ENCODE results near the gene PRR20G. TPM values are rescaled to one million over a fixed set of nuclear protein-coding genes. Genes with fewer than 3 reads are reported as not detected.

PRR20G gene
- polyA plus RNA-seq, 3 donors: not detected

GRCh38 chr3:127263037-127263436 lies 24.8 kb downstream of the PRR20G start:
- H3K36me3 Mint-ChIP-seq: no peaks in the 10 kb centered on the region
- Histone ChIP-seq H3K36me3 (replicated peaks in 1 of 2; ENCODE audit: control insufficient read depth in 1 of 2, insufficient read depth in 2 of 2, low read length in 2 of 2) (no peaks in the 10 kb centered on the region), H3K27ac (ENCODE audit: low read depth in 1 of 2, low read length in 2 of 2) (no peak overlapping the region), H3K4me1 (ENCODE audit: control insufficient read depth in 1 of 2, insufficient read depth in 2 of 2, low read length in 2 of 2) (no peaks in the 10 kb centered on the region), H3K9ac (ENCODE audit: insufficient read depth, low read length, poor library complexity, severe bottlenecking) (no peak overlapping the region), H3K27me3 (ENCODE audit: control insufficient read depth in 2 of 2, insufficient read depth in 2 of 2, low read length in 2 of 2) (no peaks in the 10 kb centered on the region), H2AFZ (ENCODE audit: insufficient read depth, low read depth, low read length, poor library complexity, severe bottlenecking) (no peak overlapping the region), H3K79me2 (ENCODE audit: insufficient read depth, low read length) (no peaks in the 10 kb centered on the region), H3K9me3 (replicated peaks in 1 of 2; ENCODE audit: control insufficient read depth in 1 of 2, insufficient read depth in 1 of 2, low read length in 2 of 2) (peaks cover 2 to 3% of the 10 kb centered on the region in 2 donors), H3K4me3 (replicated peaks in 1 of 3; ENCODE audit: low read depth in 2 of 3, low read length in 3 of 3) (no peak overlapping the region), H3K4me2 (replicated peaks; ENCODE audit: extremely low read depth, low read length, poor library complexity, severe bottlenecking) (no peak overlapping the region), H4K20me1 (ENCODE audit: insufficient read depth, low read length) (no peaks in the 10 kb centered on the region)
- H3K27ac Mint-ChIP-seq: no peak overlapping the region
- TF ChIP-seq CTCF (IDR thresholded peaks at IDR 0.05): no peak
- no peak overlapping the region for H3K4me3 Mint-ChIP-seq
- intact Hi-C loops (cut with micrococcal nuclease): no loop called here
- H3K9me3 Mint-ChIP-seq: peaks cover 0 to 4% (median under 1%) of the 10 kb centered on the region in 7 donors
- peaks cover 6 to 9% (median 7%) of the 10 kb centered on the region in 3 donors for H3K27me3 Mint-ChIP-seq (ENCODE audit: low read depth in 3 of 3)
- 93% methylated on average over 3 of the region's 4 CpGs for WGBS (ENCODE audit: insufficient coverage)
- DNase-seq: no peak
- H3K4me1 Mint-ChIP-seq: no peaks in the 10 kb centered on the region

GRCh38 chr3:127262533-127262932 lies 25.3 kb downstream of the PRR20G start:
- no peak overlapping the region for H3K9ac ChIP-seq (ENCODE audit: insufficient read depth, low read length, poor library complexity, severe bottlenecking)
- no peaks in the 10 kb centered on the region for H3K4me1 ChIP-seq (ENCODE audit: control insufficient read depth in 1 of 2, insufficient read depth in 2 of 2, low read length in 2 of 2)
- H4K20me1 ChIP-seq (ENCODE audit: insufficient read depth, low read length): no peaks in the 10 kb centered on the region
- Mint-ChIP-seq H3K36me3 (no peaks in the 10 kb centered on the region), H3K4me3 (no peak overlapping the region), H3K27ac (no peak overlapping the region), H3K9me3 (peaks cover 0 to 4% (median 0%) of the 10 kb centered on the region in 7 donors), H3K4me1 (no peaks in the 10 kb centered on the region), H3K27me3 (ENCODE audit: low read depth in 3 of 3) (peaks cover 6 to 9% (median 6%) of the 10 kb centered on the region in 3 donors)
- H3K27me3 ChIP-seq (ENCODE audit: control insufficient read depth in 2 of 2, insufficient read depth in 2 of 2, low read length in 2 of 2): no peaks in the 10 kb centered on the region
- H3K4me3 ChIP-seq (replicated peaks in 1 of 3; ENCODE audit: low read depth in 2 of 3, low read length in 3 of 3): no peak overlapping the region
- TF ChIP-seq CTCF (IDR thresholded peaks at IDR 0.05): no peak
- WGBS (ENCODE audit: insufficient coverage): 100% methylated on average over 2 of the region's 3 CpGs
- intact Hi-C loops (cut with micrococcal nuclease): no loop called here
- H3K36me3 ChIP-seq (replicated peaks in 1 of 2; ENCODE audit: control insufficient read depth in 1 of 2, insufficient read depth in 2 of 2, low read length in 2 of 2): no peaks in the 10 kb centered on the region
- DNase-seq: no peak
- H3K27ac ChIP-seq (ENCODE audit: low read depth in 1 of 2, low read length in 2 of 2): no peak overlapping the region
- no peak overlapping the region for H3K4me2 ChIP-seq (replicated peaks; ENCODE audit: extremely low read depth, low read length, poor library complexity, severe bottlenecking)
- no peaks in the 10 kb centered on the region for H3K9me3 ChIP-seq (replicated peaks in 1 of 2; ENCODE audit: control insufficient read depth in 1 of 2, insufficient read depth in 1 of 2, low read length in 2 of 2)
- H2AFZ ChIP-seq (ENCODE audit: insufficient read depth, low read depth, low read length, poor library complexity, severe bottlenecking): no peak overlapping the region
- no peaks in the 10 kb centered on the region for H3K79me2 ChIP-seq (ENCODE audit: insufficient read depth, low read length)

Data from CD14-positive monocyte (primary cell).